Smooth muscle cell (in vitro differentiated cells): ENCODE data around the gene ALK. TPM values are rescaled to one million over a fixed set of nuclear protein-coding genes. Genes with fewer than 3 reads are reported as not detected.

Experiments
- DNase-seq: peaks from one replicate; lab custom pipeline; 2025; ENCODE audit not compliant: unreplicated experiment; lab: John Stamatoyannopoulos, UW
- H2AFZ ChIP-seq: fragments of 200-600 bp; sonication (generic); 2 replicates; pipeline ENCODE4 v1.6.0; 2016; ENCODE audit warnings: antibody characterized with exemption, low read depth, mild to moderate bottlenecking
- H3F3A ChIP-seq: fragments of 200-600 bp; sonication (generic); 2 replicates; pipeline ENCODE4 v1.6.0; 2017; ENCODE audit warnings: antibody characterized with exemption, low read depth
- H3K27ac ChIP-seq: fragments of 200-600 bp; sonication (generic); 2 replicates; pipeline ENCODE4 v1.5.1; 2016; ENCODE audit warnings: low read depth, mild to moderate bottlenecking
- H3K27me3 ChIP-seq: fragments of 200-600 bp; sonication (generic); 2 replicates; pipeline ENCODE4 v1.6.1; 2016; ENCODE audit warnings: low read depth, mild to moderate bottlenecking
- H3K36me3 ChIP-seq: fragments of 200-600 bp; sonication (generic); 2 replicates; pipeline ENCODE4 v1.5.1; 2016; ENCODE audit warnings: low read depth
- H3K4me1 ChIP-seq: fragments of 200-600 bp; sonication (generic); 2 replicates; pipeline ENCODE4 v1.5.1; 2016; ENCODE audit warnings: low read depth
- H3K4me2 ChIP-seq: fragments of 200-600 bp; sonication (generic); 2 replicates; pipeline ENCODE4 v1.6.0; 2016; ENCODE audit warnings: mild to moderate bottlenecking
- H3K4me3 ChIP-seq: fragments of 200-600 bp; sonication (generic); 2 replicates; pipeline ENCODE4 v1.5.1; 2016; ENCODE audit warnings: mild to moderate bottlenecking
- H3K79me2 ChIP-seq: fragments of 200-600 bp; sonication (generic); 2 replicates; pipeline ENCODE4 v1.6.0; 2016; ENCODE audit warnings: low read depth, mild to moderate bottlenecking
- H3K9ac ChIP-seq: fragments of 200-600 bp; sonication (generic); 2 replicates; pipeline ENCODE4 v1.6.0; 2016; ENCODE audit warnings: low read depth
- H3K9me3 ChIP-seq: fragments of 200-600 bp; sonication (generic); replicated peaks from 2 replicates; pipeline ENCODE4 v1.5.1; 2016; ENCODE audit warnings: low read depth
- H4K20me1 ChIP-seq: fragments of 200-600 bp; sonication (generic); 2 replicates; pipeline ENCODE4 v1.6.0; 2016; ENCODE audit warnings: low read depth
- WGBS: methylation state at CpG from one replicate; pipeline ENCODE4 v1.1.7; 2016; ENCODE audit warnings: low lambda C conversion rate; 5-methylcytosine and 5-hydroxymethylcytosine counted together
- polyA plus RNA-seq: library from polyadenylated mRNA; unstranded; fragments of >200 nt; fragmentation: Nextera tagmentation; extraction: Ambion mirVana; gene quantifications from 2 replicates; pipeline ENCODE4 v1.2.1, GENCODE V29; 2016
- total RNA-seq: library from RNA; depleted of rRNA; stranded (reverse); fragments of >200 nt; gene quantifications from 2 replicates; pipeline ENCODE4 v1.2.3, GENCODE V29; 2014
- TF ChIP-seq, protein P1 (sequence below): fragments of 200-600 bp; sonication (generic); IDR thresholded peaks from 2 replicates; pipeline ENCODE4 v1.5.1; 2017; ENCODE audit warnings: borderline replicate concordance, mild to moderate bottlenecking, antibody characterized with exemption; ENCODE audit not compliant: insufficient read depth, poor library complexity, severe bottlenecking

ALK gene
- total and polyA plus RNA-seq, 2 experiments from 2014 or later: 0.13 to 0.19 TPM

DNA sequence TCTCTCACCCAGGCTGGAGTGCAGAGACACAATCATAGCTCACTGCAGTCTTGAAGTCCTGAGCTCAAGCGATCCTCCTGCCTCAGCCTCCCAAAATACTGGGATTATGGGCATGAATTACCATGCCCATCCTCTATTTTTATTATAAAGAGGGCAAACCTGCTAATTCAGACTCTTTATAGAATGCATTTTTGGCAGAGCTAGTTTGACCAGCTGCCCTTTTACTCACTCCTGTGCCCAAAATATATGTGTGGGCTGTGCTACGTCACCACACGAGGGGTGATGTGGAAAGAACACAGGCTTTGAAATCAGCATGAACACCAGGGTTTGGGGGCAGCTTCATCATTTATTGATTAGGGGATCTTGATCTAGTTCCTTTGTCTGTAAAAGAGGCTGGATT is 668.4 kb downstream of the ALK start:
- TF ChIP-seq, protein P1, sequence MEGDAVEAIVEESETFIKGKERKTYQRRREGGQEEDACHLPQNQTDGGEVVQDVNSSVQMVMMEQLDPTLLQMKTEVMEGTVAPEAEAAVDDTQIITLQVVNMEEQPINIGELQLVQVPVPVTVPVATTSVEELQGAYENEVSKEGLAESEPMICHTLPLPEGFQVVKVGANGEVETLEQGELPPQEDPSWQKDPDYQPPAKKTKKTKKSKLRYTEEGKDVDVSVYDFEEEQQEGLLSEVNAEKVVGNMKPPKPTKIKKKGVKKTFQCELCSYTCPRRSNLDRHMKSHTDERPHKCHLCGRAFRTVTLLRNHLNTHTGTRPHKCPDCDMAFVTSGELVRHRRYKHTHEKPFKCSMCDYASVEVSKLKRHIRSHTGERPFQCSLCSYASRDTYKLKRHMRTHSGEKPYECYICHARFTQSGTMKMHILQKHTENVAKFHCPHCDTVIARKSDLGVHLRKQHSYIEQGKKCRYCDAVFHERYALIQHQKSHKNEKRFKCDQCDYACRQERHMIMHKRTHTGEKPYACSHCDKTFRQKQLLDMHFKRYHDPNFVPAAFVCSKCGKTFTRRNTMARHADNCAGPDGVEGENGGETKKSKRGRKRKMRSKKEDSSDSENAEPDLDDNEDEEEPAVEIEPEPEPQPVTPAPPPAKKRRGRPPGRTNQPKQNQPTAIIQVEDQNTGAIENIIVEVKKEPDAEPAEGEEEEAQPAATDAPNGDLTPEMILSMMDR: no peak
- Histone ChIP-seq H3K9me3 (no peaks in the 10 kb centered on the region), H3K4me1 (no peaks in the 10 kb centered on the region), H3K4me2 (no peak overlapping the region), H3K4me3 (no peak overlapping the region), H3K9ac (no peak overlapping the region), H2AFZ (no peak overlapping the region), H3K79me2 (no peaks in the 10 kb centered on the region), H3K27ac (no peak overlapping the region), H3K27me3 (no peaks in the 10 kb centered on the region), H3K36me3 (no peaks in the 10 kb centered on the region), H3F3A (no peaks in the 10 kb centered on the region), H4K20me1 (no peaks in the 10 kb centered on the region)
- 90% methylated on average over 3 of the region's 3 CpGs for WGBS
- DNase-seq: no peak

DNA sequence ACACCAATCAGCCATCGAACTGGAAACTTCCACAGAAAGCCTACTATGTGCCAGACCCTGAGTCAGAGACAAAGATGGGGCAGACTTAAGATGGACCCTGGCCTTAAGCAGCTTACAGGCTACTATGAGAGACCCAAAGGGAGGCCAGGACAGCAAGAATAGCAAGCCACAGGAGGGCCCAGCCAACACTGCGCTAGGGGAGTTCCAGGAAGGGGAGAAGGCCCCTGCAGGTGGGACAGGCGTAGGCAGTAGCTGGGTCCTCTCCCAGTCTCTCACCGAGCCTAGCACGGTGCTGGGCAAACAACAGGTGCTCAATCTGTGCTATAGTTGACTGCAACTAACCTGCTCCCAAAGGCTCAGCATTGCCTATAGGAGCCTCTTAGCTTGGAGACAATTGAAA is 670.0 kb downstream of the ALK start:
- H2AFZ ChIP-seq: no peak overlapping the region
- no peaks in the 10 kb centered on the region for H3K9me3 ChIP-seq
- no peaks in the 10 kb centered on the region for H3K79me2 ChIP-seq
- no peak overlapping the region for H3K4me2 ChIP-seq
- no peak overlapping the region for H3K9ac ChIP-seq
- no peak for DNase-seq
- H3K4me3 ChIP-seq: no peak overlapping the region
- H3K27ac ChIP-seq: no peak overlapping the region
- WGBS: 100% methylated on average over 5 of the region's 5 CpGs
- TF ChIP-seq, protein P1: no peak
- no peaks in the 10 kb centered on the region for H3K4me1 ChIP-seq
- H3K36me3 ChIP-seq: no peaks in the 10 kb centered on the region
- H3K27me3 ChIP-seq: no peaks in the 10 kb centered on the region
- no peaks in the 10 kb centered on the region for H3F3A ChIP-seq
- no peaks in the 10 kb centered on the region for H4K20me1 ChIP-seq

DNA sequence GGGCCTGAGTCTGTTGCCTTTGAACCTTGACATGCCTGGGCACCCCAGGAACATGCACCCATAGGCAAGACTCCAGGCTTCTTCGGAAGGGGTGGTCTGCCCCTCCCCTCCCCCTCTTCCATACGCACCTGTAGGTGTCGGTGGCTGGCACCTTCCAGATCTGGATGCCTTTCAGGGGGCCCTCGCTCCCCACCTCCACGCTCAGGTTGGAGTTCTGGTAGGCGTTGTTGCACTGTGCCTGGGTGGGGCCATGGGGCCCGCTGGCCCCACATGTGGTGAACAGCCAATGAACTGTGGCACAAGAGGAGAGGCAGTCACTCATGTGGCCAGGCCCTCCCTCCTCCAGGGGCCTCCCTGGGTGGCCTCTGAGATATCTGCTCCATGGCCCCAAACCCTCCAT is 670.4 kb downstream of the ALK start:
- Histone ChIP-seq H3K9me3 (no peaks in the 10 kb centered on the region), H3K27ac (no peak overlapping the region), H3K36me3 (no peaks in the 10 kb centered on the region), H3K4me1 (no peaks in the 10 kb centered on the region), H3K9ac (no peak overlapping the region), H3F3A (no peaks in the 10 kb centered on the region), H3K4me2 (no peak overlapping the region), H4K20me1 (no peaks in the 10 kb centered on the region), H3K79me2 (no peaks in the 10 kb centered on the region), H2AFZ (no peak overlapping the region), H3K27me3 (no peaks in the 10 kb centered on the region), H3K4me3 (no peak overlapping the region)
- WGBS: 96% methylated on average over 7 of the region's 7 CpGs
- no peak for DNase-seq
- TF ChIP-seq, protein P1: no peak

DNA sequence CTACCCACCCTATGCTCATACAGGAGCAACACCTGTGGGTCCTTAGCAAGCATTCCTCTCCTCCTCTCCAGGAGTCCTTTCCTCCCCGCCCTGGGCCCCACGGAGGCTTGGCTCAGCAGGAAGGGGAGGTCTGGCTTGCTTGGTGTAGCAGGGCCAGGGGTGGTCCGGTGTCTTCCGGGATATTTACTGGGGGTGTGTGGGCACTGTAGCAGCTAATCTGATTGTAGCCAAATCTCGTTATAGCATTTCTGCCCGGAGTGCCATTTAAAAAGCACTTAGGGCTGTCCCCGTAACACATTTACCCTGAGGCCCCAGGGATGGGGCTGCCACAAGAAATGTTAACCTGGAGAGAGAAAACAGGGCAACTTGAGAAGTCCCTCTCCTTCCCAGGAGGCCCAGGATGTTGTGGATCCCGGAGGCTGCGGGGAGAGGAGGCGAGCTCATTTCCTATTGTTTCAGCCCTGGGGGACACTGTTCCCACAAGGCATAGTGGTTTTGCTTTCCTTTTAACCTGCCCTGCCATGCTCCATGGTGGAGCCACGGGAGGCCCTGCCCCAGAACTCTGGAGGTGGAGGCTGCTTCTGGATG is 671.6 kb downstream of the ALK start:
- Histone ChIP-seq H4K20me1 (no peaks in the 10 kb centered on the region), H3K4me3 (no peak overlapping the region), H3F3A (no peaks in the 10 kb centered on the region), H3K79me2 (no peaks in the 10 kb centered on the region), H3K4me1 (no peaks in the 10 kb centered on the region), H3K9me3 (no peaks in the 10 kb centered on the region), H3K27me3 (no peaks in the 10 kb centered on the region), H3K27ac (no peak overlapping the region), H3K36me3 (no peaks in the 10 kb centered on the region), H3K9ac (no peak overlapping the region), H3K4me2 (no peak overlapping the region), H2AFZ (no peak overlapping the region)
- DNase-seq: no peak
- 71% methylated on average over 11 of the region's 11 CpGs for WGBS
- TF ChIP-seq, protein P1: no peak
